Skeletal muscle cell (primary cell): Measurements from ENCODE around the gene SH3RF2.
"Not testable (repeated sequence)": the region's sequence is repeated elsewhere in the genome, so short reads cannot be mapped to it uniquely, and the experiment has no call there.

ENCODE experiments used
- DNase-seq: peaks from one replicate; pipeline ENCODE4 v3.0.0-alpha.2; 2010; ENCODE audit warnings: low read depth
- H3K4me3 ChIP-seq: 2 replicates; pipeline ENCODE4 v1.5.1; 2011; ENCODE audit warnings: low read depth, mild to moderate bottlenecking, control low read depth, low read length, moderate library complexity

Gene SH3RF2, protein sequence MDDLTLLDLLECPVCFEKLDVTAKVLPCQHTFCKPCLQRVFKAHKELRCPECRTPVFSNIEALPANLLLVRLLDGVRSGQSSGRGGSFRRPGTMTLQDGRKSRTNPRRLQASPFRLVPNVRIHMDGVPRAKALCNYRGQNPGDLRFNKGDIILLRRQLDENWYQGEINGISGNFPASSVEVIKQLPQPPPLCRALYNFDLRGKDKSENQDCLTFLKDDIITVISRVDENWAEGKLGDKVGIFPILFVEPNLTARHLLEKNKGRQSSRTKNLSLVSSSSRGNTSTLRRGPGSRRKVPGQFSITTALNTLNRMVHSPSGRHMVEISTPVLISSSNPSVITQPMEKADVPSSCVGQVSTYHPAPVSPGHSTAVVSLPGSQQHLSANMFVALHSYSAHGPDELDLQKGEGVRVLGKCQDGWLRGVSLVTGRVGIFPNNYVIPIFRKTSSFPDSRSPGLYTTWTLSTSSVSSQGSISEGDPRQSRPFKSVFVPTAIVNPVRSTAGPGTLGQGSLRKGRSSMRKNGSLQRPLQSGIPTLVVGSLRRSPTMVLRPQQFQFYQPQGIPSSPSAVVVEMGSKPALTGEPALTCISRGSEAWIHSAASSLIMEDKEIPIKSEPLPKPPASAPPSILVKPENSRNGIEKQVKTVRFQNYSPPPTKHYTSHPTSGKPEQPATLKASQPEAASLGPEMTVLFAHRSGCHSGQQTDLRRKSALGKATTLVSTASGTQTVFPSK

DNA sequence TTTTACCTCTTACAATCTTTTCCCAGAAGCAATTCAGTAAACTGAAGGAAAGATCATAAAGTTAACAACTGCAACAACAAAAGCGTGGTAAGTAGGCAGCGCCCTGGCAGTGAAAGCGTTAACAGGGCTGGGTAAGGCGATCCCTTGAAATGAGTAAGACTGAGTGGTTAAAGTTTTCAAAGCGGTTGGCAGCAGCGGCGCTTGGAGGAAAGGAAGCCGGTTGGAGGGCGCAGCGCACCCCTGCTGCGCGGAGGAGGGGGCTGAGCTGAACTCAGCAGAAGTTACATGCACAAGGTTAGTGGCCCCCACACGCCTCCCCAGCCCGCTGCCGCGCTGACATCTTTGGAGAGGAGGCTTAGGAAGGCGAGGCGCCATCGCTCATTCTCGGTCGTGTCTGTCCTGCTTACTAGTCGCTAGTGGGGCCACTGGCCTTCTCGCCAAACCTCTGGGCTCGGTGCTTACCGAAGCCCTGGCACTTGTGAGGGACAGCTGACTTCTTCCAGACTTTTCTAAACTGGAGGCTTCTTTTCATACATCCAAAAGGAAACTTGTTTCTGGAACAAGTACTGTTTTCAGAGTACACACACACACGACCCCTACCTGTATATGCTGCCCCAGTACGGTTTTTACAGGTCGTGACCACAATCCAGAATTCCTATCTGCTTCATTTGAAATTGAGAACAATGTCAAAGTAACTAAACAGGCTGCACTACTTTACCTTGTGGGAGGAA lies at the start of gene SH3RF2:
Gene SH3RF2 (plus strand): TSS at position 178 of the 731 bp plus-strand sequence. CDS start 1,351 bp downstream, outside the sequence.
- peak; percentile 51 for DNase-seq
- peak within 1 kb of the TSS; percentile 54 for H3K4me3 ChIP-seq

DNA sequence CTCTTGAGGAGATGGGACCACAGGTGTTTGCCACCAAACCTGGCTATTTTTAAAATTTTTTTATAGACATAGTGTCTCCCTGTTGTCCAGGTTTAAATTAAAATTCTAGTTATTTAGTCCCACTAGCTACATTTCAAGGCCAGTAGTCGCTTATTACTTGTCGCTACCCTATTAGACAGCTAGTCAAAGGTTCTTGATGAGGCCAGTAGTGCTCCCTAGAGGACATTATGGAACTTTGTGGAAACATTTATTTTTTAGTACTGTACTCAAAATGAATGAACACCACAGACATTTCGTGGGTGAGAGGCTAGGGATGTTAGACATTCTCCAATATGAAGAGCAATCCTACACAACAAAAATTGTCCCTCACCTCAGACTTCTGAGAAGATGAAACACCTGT lies 49.2 kb upstream of the SH3RF2 start:
- no peak overlapping the region for H3K4me3 ChIP-seq
- DNase-seq, result no peak

DNA sequence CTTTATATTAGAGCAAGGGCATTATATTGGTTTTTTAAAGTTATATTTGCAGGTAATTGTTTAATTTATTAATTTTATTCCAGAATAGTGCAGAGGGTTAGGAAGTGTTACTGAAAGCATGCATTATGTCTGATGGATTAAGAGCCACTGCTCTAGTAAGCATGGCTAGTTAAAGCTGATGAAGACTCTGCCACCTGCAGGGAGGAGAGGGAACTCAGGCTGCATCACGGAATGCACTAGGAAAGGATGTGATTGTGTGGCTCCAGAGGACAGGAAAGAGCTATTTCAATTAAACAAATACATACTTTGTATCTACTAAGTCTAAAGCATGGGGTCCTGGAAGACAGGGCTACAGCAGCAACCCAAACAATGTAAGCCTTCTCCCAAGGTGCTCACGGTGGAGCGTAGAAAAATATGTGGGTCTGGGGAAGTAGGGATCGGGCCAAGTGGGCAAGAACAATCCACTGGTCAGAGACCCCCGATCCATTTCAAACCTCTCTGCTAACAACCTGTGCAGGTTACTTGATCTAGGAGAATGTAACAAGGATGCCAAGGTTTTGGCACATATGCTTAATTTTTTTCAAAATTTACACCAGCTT lies 48.3 kb upstream of the SH3RF2 start:
- peak; percentile 13 for DNase-seq
- H3K4me3 ChIP-seq, result no peak overlapping the region

DNA sequence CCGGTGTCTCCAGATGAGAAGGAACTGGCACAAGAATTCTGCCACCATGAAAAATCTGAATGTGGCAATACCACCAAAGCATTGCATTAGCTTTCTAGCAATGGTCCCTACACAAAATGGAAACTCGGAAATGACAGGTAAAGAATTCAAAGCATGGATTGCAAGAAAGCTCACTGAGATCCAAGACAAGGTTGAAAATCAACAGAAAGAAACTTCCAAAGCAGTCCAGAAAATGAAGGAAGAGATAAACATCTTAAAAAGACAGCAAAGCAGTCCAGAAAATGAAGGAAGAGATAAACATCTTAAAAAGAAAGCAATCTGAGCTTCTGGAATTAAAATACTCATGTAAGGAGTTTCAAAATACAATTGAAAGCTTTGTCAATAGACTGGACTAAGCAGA lies 46.8 kb upstream of the SH3RF2 start:
- H3K4me3 ChIP-seq, result no peak overlapping the region
- DNase-seq, result no peak

DNA sequence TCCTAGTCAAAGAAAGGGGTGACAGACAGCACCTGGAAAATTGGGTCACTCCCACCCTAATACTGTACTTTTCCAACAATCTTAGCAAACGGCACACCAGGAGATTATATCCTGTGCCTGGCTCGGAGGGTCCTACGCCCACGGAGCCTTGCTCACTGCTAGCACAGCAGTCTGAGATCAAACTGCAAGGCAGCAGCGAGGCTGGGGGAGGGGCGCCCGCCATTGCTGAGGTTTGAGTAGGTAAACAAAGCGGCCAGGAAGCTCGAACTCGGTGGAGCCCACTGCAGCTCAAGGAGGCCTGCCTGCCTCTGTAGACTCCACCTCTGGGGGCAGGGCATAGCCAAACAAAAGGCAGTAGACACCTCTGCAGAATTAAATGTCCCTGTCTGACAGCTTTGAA lies 45.0 kb upstream of the SH3RF2 start:
- not testable (repeated sequence) for H3K4me3 ChIP-seq, DNase-seq

DNA sequence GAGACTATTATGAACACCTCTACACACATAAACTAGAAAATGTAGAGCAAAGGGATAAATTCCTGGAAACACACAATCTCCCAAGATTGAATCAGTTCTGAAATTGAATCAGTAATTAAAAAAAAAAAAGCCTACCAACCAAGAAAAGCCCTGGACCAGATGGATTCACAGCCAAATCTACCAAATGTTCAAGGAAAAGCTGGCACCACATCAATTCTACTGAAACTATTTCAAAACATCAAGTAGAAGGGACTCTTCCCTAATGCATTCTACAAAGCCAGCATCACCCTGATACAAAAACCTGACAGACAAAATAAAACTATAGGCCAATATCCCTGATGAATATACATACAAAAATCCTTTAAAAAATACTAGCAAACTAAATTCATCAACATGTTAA lies 38.2 kb upstream of the SH3RF2 start:
- no peak for DNase-seq
- H3K4me3 ChIP-seq, result no peak overlapping the region

DNA sequence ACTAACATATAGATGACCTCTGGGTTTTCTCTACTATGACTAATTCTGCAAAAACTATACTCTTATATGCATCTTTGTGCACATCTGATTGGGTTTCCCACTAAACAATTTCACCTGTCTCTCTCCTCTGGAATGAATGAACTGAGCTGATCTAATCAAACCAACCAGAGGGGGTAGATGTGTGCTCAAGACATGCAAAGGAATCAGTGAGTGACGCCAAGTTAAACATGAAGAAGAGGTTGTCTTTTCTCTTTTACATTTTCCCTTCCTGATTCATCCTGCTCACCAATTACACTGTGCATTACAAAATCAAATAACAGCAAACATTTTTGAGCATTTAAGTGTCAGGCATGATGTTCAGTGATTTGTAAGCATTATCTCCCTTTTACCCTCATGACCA lies 34.0 kb upstream of the SH3RF2 start:
- DNase-seq, result peak; percentile 28
- no peak overlapping the region for H3K4me3 ChIP-seq

DNA sequence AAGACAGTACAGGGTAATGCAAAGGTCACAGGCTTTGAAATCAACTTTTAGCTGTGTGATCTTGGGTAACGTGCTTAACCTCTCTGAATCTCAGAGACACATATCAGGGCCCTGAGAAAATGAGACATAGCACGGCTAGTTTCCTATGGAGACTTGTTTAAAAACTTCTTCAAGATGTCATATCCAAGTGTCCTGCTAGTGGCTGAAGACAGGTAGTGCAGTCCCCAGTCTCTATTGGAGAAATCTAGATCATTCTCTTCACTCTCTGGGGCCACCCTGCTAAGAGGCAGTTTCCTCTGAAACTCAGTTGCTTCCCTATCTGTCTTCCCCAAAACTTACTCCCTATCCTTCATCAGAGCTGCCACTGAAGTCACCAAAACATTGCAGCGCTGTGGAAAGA lies 33.3 kb upstream of the SH3RF2 start:
- no peak for DNase-seq
- H3K4me3 ChIP-seq, result no peak overlapping the region

DNA sequence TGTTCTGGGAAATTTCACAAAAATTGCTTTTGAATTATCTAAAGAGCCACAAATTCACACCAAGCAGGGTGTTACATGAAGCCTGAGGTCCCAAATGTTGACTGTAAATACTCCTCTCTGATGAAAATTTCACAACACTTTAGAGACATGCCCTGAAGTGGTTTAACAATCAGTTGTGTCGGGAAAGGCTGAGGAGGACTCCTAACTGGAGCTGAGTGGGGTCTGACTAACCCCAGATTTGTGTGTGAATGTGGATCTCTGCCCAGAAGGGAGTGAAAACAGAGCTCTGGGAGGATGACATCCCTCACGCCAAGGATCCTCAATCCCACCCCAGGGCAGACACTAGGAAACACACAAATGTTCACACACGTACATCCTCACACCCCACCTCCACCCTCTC lies 32.5 kb upstream of the SH3RF2 start:
- no peak overlapping the region for H3K4me3 ChIP-seq
- peak; percentile 66 for DNase-seq

DNA sequence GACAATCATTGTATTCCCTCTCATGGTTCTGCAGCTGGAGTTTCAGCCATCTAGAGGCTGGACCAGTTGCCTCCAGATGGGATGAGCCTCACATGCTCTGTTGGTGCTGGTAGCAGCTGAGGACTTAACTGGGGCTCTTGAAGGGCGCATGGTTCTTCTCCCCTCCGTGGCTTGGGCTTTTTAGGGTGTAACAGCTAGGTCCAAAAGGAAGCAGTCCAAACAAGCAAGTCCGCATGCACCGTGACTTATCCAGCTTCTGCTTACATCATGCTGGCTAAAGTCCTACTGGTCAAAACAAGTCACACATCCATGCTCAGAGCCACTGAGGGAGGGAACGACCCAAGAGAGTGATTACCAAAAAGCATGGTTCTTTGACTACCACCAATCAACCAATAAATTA lies 31.6 kb upstream of the SH3RF2 start:
- H3K4me3 ChIP-seq, result no peak overlapping the region
- no peak for DNase-seq

DNA sequence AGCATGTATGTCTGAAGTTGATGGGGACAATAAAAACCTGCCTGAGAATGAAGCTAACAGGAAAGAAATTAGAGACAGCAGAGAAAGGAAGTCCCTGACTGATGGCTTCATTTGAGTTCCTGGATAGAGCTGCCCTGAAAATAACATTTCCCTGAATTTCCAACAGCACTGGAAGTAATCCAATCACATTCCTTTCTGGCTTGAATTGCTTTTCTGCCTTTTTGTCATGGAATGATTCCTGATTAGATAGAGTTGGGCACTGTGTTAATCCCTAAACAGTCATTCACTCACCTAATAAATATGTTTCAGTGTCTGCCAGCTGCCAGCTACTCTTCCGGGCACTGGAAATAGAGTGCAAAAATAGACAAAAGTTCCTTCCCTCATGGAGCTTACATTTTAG lies 30.0 kb upstream of the SH3RF2 start:
- no peak overlapping the region for H3K4me3 ChIP-seq
- no peak for DNase-seq

DNA sequence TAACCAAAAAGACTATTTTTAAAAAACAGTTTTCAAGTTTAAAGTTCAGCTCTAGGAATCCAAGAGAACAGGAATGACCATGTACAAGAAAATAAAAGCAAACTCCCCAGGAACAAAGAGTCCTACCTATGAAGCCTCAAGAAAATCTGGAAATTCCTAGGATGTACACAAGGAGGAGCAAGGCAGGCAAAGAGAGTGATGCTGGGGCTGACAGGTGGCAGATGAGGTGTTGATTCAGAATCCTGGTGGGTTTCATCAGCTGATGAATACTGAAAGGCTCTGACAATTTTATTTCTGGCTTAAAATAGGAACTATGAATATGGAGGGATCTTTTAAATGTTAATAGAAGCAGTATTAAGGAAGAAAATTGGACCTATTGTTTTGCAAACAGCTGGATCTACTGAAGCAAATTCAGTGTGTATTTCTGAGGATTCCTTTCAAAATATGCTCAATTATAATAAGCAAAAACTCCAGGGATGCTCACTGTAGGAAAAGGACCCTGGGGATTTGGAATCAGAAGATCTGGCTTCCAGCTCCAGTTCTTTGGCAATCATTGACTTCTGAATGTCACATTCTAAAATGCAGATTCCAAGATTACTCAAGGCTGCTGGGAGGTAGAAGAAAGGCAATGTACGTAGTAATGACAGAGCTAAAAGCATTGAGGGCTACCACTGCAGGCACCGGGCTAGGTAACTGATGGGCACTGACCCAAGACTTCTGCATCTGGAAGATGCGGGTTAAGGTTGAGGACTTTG lies 28.0 kb upstream of the SH3RF2 start:
- DNase-seq, result no peak
- no peak overlapping the region for H3K4me3 ChIP-seq

DNA sequence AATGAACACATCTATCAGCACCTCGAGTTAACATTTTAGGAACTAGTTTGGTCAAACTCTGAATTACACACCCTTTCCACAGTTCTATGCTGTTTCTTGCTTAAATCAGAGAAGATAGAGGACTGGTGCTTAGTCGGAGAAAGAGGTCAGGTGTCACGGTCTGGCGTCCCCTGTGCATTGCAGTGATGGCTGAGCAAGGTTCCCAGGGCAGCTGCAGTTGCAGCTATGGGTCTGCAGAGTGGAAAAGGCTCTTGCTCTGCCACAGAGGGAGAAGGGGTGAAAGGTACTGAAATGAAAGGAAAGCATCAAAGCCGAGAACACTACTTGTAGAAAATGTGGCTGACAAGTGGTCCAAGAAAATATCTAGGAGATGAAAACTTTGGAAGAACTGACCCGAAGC lies 25.2 kb upstream of the SH3RF2 start:
- no peak for DNase-seq

DNA sequence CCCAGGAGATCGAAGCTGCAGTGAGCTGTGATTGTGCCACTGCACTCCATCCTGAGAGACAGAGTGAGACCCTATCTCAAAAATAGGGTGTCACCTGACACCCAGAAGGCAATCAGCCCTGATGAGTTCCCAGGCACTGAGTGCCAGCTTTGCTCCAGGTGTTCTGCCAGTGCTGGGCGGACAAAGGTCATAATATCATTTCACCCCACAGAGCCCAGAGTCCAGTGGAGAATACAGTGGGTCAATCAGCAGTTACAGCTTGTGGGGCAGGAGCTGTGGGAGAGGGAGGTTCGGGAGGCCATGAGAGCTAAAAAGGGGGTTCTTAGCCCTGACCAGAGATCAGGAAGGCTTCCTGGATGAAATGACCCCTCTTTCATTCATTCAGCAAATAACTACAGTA lies 24.4 kb upstream of the SH3RF2 start:
- DNase-seq, result no peak
- H3K4me3 ChIP-seq, result no peak overlapping the region

More for the DNA sequence above, 25.2 kb upstream of the SH3RF2 start:
- H3K4me3 ChIP-seq, result no peak overlapping the region

DNA sequence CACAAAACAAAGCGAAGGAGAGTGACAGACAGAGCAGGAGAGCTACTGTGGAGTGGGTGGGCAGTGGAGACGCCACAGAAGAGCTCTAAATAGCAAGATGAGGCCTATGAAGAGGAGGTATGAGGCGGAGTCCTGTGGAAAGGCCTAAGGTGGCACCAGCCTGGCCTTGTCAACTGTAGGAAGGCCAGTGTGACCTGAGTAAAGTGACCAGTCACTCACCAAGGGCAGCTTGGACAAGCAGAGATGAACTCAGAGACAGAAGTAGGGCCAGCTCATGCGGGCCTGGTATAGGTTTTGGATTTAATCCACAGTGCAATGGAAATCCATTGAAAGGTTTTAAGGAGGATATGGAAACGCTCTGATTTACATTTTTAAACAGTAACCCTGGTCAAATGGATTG lies 23.8 kb upstream of the SH3RF2 start:
- DNase-seq, result no peak
- H3K4me3 ChIP-seq, result no peak overlapping the region

DNA sequence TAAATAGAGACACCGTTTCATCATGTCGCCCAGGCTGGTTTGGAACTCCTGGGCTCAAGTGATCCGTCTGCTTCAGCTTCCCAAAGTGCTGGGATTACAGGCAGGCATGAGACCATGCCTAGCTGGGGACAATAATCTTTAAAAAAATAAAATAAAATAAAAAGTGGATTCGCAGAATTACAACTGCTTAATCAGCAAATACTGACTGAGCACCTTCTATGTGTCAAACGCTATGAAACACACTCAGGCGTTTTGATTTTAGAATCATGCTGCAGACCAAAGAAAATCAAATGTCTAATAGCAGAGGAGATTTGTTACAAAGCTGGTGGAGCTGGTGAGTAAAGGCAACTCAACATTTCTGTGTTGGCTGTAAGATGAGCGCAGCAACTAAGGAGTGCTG lies 22.7 kb upstream of the SH3RF2 start:
- H3K4me3 ChIP-seq, result no peak overlapping the region
- no peak for DNase-seq

DNA sequence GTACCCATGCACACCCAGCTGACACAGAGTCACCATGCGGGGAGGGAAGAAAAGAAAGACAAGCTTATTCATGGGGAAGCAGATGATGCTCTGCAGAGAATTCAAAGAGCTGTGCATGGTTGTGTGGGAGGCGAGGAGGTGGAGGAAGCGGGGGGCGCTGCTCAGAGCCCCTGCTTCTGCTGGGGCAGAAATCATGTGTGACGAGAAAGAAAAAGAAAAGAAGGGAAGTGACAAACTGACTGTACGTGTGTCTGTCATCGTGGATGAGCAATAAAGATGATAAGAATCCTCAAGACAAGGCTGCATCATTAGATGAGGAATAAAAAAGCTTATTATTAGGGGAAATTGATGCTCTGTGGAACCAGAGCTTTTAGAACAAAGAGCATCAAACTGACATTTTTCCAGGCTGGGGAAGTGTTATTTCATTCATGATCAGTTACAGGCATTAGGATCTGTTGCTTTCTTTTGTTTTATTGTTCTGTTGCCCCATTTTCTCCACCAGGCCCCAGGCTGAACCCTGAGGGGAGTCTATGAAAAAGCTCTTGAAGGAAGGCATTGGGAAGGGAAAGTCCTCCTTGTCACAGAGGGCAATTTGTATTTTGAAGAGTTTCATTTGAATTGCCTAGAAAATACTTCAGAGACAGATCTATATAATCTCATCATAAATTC lies 20.3 kb upstream of the SH3RF2 start:
- no peak overlapping the region for H3K4me3 ChIP-seq
- DNase-seq, result no peak

DNA sequence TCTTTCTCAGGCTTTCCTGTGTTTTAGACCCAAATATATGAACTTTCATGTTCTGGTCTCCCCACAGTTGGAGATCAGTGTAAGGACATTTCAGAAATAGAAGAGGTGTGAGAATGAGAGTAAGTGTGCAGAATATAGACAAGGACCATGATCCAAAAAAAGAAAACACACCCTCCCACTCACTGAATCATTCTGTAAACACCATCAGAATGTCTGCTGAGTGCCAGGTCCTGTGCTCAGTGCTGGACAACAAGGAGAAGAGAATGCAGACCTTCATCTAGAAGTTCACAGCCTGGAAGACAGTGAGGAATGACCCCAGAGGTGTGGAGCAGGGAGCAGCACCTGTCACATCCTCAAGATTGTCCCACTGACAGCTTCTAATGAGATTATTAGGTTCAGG lies 19.1 kb upstream of the SH3RF2 start:
- H3K4me3 ChIP-seq, result no peak overlapping the region
- DNase-seq, result no peak

DNA sequence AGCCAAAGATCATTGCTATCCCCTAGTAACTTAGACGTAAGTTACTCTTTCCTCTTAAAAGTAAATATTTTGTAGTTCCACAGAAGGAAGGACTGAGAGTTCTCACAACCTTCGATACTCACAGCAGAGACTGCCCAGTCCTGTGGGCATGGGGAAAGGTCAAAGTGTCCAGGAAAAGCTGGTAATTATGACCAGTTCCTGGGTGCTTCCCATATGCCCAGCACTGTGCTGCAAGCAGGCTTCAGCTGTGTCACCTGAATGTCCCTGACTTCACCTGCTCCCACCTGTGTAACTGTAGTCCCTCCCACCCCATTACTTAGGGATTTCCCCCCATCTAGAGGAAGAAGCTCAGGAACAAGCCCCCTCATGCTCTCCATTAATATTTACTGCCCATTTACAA lies 18.0 kb upstream of the SH3RF2 start:
- no peak overlapping the region for H3K4me3 ChIP-seq
- no peak for DNase-seq
